ENCODE measurements around the gene FBLIM1.
A peak's percentile ranks its signal among the peaks of the same experiment; 100 is the strongest.
"Not testable (repeated sequence)": the region's sequence is repeated elsewhere in the genome, so short reads cannot be mapped to it uniquely, and the experiment has no call there.

The FBLIM1 gene

DNA sequence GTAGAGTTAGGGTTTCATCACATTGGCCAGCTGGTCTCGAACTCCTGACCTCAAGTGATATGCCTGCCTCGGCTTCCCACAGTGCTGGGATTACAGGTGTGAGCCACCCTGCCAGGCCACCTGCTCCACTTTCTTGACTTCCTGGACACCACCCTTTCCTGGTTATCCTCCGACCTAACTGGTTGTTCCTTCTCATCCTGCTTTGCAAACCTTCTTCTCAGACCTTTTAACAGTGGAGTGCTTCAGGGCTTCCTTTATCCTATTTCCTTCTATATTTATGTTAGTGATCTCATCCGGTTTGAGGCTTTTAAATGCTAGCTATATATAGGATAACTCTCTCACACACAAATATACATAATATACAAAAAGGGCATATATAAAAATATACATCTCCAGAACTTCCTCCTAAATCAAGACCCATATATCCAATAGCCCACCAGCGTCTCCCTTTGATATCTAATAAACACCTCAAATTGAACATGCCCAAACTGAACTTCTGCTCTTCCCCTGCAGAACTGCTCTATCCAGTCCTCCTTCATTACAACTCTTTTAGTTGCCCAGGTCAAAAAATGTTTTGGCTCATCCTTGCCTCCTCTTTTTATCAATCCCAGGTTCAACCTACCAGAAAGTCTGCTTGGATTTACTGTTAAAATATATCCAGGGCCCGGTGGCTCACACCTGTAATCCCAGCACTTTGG is 68.4 kb downstream of the FBLIM1 start:
- in situ Hi-C loops (cut with MboI; ENCODE audit: low sequenced_read_pairs, unreplicated experiment) = no loop called here
- DNase-seq (ENCODE audit: low spot score) = no peak
- TF ChIP-seq, protein P1, sequence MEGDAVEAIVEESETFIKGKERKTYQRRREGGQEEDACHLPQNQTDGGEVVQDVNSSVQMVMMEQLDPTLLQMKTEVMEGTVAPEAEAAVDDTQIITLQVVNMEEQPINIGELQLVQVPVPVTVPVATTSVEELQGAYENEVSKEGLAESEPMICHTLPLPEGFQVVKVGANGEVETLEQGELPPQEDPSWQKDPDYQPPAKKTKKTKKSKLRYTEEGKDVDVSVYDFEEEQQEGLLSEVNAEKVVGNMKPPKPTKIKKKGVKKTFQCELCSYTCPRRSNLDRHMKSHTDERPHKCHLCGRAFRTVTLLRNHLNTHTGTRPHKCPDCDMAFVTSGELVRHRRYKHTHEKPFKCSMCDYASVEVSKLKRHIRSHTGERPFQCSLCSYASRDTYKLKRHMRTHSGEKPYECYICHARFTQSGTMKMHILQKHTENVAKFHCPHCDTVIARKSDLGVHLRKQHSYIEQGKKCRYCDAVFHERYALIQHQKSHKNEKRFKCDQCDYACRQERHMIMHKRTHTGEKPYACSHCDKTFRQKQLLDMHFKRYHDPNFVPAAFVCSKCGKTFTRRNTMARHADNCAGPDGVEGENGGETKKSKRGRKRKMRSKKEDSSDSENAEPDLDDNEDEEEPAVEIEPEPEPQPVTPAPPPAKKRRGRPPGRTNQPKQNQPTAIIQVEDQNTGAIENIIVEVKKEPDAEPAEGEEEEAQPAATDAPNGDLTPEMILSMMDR (IDR thresholded peaks at IDR 0.05; ENCODE audit: borderline replicate concordance, control extremely low read depth, extremely low read depth, insufficient read depth, missing control alignments) = no peak

GRCh38 chr1:15827567-15827966 is 69.0 kb downstream of the FBLIM1 start:
- DNase-seq (ENCODE audit: low spot score); in situ Hi-C loops (cut with MboI; ENCODE audit: low sequenced_read_pairs, unreplicated experiment): not testable (repeated sequence)

DNA sequence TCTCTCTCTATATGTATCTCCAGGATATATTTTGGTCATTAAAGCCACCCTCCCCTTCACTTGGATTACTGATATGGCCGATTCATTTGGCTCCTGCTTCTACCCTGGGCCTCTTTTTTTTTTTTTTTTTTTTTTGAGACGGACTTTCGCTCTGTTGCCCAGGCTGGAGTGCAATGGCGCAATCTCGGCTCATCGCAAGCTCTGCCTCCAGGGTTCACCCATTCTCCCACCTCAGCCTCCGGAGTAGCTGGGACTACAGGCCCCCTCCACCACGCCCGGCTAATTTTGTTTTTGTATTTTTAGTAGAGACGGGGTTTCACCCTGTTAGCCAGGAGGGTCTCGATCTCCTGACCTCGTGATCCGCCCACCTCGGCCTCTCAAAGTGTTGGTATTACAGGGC is 70.3 kb downstream of the FBLIM1 start:
- in situ Hi-C loops (cut with MboI; ENCODE audit: low sequenced_read_pairs, unreplicated experiment); DNase-seq (ENCODE audit: low spot score): not testable (repeated sequence)

DNA sequence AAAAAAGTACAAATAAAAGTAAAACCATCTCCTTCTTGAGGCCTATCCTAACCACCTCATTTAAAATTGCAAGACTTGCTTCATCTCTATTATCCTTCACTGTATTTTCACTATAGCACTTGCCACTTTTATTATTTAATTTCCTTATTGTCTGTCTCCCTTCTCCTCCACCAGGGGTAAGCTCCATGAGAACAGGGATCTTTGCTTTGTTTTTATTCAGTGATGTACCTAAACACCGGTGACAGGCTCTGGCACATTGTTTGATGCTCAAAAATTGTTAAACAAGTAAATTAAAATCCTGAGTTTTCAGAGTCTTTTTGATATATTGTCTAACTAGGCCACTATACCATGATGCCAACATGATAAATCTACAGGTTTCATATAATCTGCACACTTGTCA is 71.7 kb downstream of the FBLIM1 start:
- DNase-seq (ENCODE audit: low spot score) = no peak
- TF ChIP-seq, protein P1 (IDR thresholded peaks at IDR 0.05; ENCODE audit: borderline replicate concordance, control extremely low read depth, extremely low read depth, insufficient read depth, missing control alignments) = no peak
- in situ Hi-C loops (cut with MboI; ENCODE audit: low sequenced_read_pairs, unreplicated experiment) = no loop called here

- DNase-seq (ENCODE audit: low spot score) = no peak
- TF ChIP-seq, protein P1 (IDR thresholded peaks at IDR 0.05; ENCODE audit: borderline replicate concordance, control extremely low read depth, extremely low read depth, insufficient read depth, missing control alignments) = no peak
- in situ Hi-C loops (cut with MboI; ENCODE audit: low sequenced_read_pairs, unreplicated experiment) = no loop called here
Observed at GRCh38 chr1:15833069-15833679, 74.6 kb downstream of the FBLIM1 start.

DNA sequence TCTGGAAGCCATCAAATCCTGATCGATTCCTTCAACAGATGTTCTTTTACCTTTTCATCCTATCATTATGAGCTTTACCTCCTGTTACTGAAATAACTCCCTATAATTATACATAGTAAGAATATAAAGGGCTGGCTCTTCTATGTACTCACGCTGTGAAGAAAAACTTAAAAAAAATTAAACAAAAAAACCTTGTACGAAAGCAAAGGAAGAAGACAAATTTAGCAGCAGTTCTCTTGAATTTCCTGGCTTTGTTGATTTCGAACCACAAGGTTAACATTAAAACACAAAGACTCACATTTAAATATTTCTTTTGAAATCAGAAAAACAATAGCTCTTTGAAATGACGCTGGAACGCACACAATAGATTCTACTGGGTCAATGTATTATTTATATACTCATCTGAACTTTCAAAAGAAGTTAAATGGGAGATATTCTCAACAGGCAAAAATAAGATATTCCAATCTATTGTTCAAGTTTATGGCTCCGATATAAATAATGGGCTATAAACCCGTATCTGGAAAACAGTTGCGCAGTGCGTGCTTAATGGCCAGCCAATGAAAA is 75.3 kb downstream of the FBLIM1 start:
- DNase-seq (ENCODE audit: low spot score) = no peak
- in situ Hi-C loops (cut with MboI; ENCODE audit: low sequenced_read_pairs, unreplicated experiment) = no loop called here
- TF ChIP-seq, protein P1 (IDR thresholded peaks at IDR 0.05; ENCODE audit: borderline replicate concordance, control extremely low read depth, extremely low read depth, insufficient read depth, missing control alignments) = no peak

GRCh38 chr1:15834406-15835204 is 76.0 kb downstream of the FBLIM1 start:
- TF ChIP-seq, protein P1 (IDR thresholded peaks at IDR 0.05; ENCODE audit: borderline replicate concordance, control extremely low read depth, extremely low read depth, insufficient read depth, missing control alignments) = no peak
- in situ Hi-C loops (cut with MboI; ENCODE audit: low sequenced_read_pairs, unreplicated experiment) = no loop called here
- DNase-seq (ENCODE audit: low spot score) = peak; percentile 85
